GM12872 (cell line): ENCODE data around the gene DCDC1.

Source experiments
- TF ChIP-seq, protein P1 (sequence below): IDR thresholded peaks from 3 replicates; pipeline ENCODE4 v1.5.1; 2011; ENCODE audit warnings: low read depth, mild to moderate bottlenecking, low read length, moderate library complexity; ENCODE audit not compliant: insufficient read depth

The DCDC1 gene

GRCh38 chr11:31030138-31030792, 339.3 kb downstream of the DCDC1 start:
- TF ChIP-seq, protein P1, sequence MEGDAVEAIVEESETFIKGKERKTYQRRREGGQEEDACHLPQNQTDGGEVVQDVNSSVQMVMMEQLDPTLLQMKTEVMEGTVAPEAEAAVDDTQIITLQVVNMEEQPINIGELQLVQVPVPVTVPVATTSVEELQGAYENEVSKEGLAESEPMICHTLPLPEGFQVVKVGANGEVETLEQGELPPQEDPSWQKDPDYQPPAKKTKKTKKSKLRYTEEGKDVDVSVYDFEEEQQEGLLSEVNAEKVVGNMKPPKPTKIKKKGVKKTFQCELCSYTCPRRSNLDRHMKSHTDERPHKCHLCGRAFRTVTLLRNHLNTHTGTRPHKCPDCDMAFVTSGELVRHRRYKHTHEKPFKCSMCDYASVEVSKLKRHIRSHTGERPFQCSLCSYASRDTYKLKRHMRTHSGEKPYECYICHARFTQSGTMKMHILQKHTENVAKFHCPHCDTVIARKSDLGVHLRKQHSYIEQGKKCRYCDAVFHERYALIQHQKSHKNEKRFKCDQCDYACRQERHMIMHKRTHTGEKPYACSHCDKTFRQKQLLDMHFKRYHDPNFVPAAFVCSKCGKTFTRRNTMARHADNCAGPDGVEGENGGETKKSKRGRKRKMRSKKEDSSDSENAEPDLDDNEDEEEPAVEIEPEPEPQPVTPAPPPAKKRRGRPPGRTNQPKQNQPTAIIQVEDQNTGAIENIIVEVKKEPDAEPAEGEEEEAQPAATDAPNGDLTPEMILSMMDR: no peak

DNA sequence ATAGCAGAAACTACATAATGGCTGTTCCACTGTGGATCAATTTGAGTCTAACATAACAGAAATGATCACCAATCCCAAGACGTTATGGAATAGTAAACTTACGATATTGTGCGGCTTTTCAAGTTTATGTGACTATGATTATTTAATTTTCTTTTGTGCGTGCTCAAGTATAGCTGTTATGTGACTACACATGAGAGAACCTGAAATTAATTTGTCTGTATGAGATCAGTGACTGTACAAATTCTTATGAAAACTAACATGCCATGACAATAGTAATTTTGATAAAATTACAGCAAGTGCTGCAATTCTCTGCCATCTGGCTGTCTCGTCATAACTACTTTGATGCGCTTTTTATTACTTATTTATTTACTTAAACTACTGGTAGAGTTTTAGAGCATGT, 343.2 kb downstream of the DCDC1 start:
- TF ChIP-seq, protein P1: no peak

DNA sequence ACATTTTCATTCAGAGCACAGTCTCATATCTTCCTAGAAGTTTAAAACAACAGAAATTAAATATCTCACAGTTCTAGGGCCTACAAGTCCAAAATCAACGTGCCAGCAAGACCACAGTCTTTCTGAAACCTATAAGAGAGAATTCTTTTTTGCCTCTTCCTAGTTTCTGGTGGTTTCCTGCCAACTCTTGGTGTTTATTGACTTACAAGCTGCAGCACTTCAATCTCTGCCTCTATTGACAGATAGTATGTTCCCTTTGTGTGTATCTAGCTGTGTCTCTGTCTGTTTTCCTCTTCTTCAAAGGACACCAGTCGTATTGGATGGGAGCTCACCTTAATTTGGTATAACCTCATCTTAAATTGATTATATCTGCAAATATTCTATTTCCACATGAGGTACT, 347.5 kb downstream of the DCDC1 start:
- TF ChIP-seq, protein P1: no peak

DNA sequence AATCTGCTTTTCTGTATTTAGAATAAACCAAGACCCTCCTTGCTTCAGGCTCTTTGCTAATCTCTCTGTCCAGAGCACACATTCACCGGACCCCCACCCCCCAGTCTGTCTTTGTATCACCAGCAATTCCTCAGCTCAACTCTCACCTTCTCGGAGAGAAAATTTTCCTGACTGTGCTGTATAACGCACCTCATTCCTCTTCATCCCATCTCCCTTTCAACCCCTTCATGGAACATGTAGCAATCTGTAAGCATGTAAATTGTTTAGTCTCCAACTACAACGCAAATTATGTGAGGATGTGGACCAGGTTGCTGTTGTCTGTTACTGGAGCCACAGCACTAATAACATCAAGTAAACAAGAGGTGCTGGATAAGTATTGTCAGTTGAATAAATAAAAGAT, 349.8 kb downstream of the DCDC1 start:
- TF ChIP-seq, protein P1: no peak

DNA sequence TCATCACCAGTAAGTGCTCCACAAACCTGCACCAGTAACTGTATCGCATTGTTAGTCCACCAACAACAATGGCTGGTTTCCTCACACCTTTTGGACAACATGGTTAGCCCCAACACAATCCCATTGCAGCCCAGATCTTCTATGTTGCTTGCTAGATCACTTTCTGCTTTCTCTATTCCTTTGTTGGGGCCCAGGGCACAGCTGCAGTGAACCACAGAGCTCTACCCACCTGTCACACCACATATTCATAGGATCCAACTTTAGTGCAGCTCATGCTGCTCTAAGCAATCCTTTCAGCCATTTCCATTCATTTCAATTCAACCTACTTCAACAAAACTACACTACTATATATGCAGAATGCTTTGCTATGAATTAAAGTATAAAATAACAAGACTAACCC, 364.3 kb downstream of the DCDC1 start:
- TF ChIP-seq, protein P1: no peak

DNA sequence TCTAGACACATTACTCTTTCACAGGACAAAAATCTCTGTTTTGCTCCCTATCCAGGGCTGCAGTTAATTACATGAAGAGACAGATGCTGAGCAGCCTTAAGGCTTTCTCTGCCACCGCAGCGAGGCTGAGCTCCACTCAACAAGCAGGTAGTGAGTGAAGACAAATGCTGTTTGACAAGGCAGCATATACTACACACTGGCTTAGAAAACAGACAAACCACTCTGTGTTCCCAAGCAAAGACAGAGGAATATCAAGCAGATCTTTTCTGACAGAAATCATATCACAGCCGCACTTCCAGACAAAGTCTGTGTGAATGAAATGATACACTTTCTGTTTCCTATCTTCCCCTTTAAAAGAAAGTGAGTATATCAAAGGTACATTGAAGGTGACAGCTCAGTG, 368.1 kb downstream of the DCDC1 start:
- TF ChIP-seq, protein P1: no peak

- TF ChIP-seq, protein P1: no peak
These were observed 369.2 kb downstream of the DCDC1 start for GRCh38 chr11:31000381-31000780.
